Activated gamma-delta T cell treated with anti-CD3 and anti-CD28 coated beads, Interleukin-2, amount 50 U/mL, for 16 hours (primary cell): Measurements from ENCODE around the gene DNASE1.

Source experiments
- DNase-seq: peaks from one replicate; pipeline ENCODE4 v3.0.0-alpha.2; 2020; ENCODE audit warnings: low read depth

Gene DNASE1

GRCh38 chr16:3696425-3697218 is 42.1 kb downstream of the DNASE1 start:
- DNase-seq = no peak

DNA sequence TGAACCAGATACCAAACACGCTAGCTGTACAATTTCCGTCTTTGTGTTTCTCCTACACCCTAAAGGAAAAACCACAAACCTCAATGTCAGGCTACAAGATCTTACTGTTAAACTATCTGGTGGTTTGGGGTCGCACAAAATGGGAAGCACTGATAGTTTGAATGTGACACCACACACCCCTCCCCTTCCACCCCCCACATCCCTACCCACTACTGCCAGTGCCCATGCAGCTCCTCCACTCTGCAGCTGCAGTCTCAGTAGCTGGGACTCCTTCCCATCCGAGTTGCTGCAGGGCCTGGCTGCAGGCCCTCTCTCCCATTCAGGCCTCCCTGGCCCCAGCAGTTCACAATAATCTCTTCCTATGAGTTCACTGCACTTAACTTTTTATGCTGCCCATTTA is 44.5 kb downstream of the DNASE1 start:
- DNase-seq = no peak

GRCh38 chr16:3701531-3701930 is 47.0 kb downstream of the DNASE1 start:
- no peak for DNase-seq

DNA sequence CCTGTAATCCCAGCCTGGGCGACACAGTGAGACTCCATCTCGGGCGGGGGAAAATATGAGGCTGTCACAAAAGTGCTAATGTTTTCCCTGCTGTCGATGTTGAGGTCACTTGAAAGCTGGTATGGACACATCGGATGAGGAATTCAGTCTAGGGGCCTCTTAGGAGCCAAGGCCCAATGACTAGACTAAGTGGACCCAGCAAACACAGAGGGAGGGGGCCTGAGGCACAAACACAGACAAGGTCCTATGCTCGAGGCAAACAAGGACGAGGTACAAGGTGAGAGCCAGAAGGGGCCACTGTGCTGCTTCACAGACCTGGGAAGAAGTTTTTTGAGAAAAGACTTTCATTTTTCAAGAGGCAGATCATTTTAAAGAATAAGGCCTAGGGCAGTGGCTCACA is 47.6 kb downstream of the DNASE1 start:
- no peak for DNase-seq

GRCh38 chr16:3706253-3707012 is 51.9 kb downstream of the DNASE1 start:
- no peak for DNase-seq
